Superior temporal gyrus (tissue), 1 donor: ENCODE measurements around the gene MC4R.
"Not testable (repeated sequence)": the region's sequence is repeated elsewhere in the genome, so short reads cannot be mapped to it uniquely, and the experiment has no call there.

Source experiments
- DNase-seq: peaks from one replicate; pipeline ENCODE4 v3.0.0-alpha.2; 2016; ENCODE audit errors: extremely low spot score

Gene MC4R

DNA sequence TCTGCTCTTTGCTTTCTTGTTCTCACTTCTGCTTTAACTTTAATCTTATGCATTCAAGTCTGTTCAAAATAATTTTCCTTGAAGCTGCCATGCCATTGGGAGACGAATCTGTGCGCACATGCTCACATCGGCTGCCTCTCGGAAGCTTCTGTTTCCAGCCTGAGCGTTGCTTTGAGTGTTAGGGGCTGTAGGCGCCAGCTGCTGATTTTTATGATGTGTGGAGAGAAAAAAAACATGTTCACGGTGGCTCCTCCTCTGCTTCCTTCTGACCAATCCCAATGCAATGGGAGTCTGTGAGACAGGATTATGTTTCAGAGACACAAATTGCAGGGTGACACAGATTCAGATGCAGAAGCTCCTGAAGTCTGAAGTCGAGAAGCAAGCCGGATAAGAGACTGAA lies at the start of gene MC4R:
MC4R (minus strand) TSS at position 180 of the 400 bp plus-strand sequence. CDS start 426 bp downstream, outside the sequence.
- DNase-seq = peak; percentile 68

DNA sequence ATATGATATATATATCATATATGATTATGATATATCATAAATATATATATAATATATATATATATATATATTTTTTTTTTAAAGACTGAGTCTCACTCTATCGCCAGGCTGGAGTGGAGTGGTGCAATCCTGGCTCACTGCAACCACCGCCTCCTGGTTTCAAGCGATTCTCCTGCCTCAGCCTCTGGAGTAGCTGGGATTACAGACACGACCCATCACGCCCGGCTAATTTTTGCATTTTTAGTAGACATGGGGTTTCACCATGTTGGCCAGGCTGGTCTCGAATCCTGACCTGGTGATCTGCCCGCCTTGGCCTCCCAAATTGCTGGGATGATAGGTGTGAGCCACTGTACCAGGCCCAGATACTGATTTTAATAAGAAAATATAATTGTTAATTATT lies 49.7 kb upstream of the MC4R start:
- not testable (repeated sequence) for DNase-seq

DNA sequence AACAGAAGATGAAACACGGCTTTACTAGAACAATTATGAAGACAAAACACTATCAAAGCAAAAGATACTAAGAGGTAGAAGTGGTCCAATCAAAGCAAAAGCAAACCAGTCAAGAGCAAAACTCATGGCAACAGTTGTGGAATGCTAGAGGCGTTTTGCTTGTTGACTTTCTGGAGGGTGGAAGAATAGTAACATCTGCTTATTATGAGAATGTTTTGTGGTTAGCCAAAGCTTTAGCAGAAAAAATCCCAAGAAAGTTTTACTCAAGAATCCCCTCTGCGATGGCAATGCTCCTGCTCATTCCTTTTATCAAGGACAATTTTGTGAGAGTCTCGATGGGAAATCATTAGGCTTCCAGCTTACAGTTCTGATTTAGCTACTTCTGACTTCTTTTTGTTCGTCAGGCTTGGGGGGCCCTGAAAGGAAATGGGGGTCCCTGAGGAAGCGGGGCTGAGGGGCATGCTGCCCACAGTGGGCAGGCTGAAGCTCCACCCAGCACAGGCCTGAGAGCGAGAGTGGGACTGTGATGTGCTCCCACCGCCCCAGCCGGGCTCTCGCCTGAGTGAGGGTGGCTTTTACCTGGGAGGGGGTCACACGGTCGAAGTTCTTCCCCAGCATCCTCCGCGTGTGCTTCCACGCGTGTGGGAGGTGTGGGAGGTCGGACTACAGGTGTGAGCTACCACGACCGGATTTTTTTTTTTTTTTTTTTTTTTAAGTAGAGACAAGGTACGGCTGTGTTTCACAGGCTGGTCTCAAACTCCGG lies 49.0 kb upstream of the MC4R start:
- DNase-seq = no peak

DNA sequence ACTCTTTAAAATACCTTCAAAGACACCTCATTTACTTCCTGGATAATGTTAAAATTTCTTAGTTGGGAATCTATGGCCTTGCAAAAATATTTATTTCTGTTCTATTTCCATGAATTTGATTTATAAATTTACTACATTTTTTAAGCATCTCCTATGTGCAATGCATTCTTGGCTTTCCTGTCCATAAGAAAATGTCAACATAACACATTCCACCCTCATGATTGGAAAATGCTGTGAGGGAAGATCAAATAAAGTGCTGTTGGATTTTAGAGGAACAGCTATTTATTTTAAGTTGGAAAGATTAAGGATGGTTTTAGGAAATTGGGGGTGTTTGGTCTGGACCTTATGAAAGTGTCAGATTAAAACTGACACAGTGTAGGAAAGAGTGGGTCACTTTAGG lies 45.4 kb upstream of the MC4R start:
- DNase-seq = no peak

DNA sequence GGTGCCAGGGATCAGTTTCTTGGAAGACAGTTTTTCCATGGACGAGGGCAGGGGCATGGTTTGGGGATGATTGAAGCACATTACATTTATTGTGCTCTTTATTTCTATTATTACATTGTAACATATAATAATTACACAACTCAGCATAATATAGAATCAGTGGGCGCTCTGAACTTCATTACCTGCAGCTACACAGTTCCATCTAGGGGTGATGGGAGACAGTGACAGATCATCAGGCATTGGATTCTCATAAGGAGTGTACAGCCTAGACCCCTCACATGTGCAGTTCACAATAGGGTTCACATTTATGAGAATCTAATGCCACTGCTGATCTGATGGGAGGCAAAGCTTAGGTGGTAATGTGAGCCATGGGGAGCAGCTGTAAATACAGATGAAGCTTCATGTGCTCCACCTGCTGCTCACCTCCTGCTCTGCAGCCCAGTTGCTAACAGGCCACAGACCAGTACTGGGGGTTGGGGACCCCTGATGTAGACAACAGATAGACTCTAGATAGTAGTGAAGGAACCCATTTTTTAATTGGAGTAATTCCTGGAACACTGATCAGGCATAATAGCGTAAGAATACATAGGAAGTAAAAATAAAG lies 41.5 kb upstream of the MC4R start:
- DNase-seq = no peak

DNA sequence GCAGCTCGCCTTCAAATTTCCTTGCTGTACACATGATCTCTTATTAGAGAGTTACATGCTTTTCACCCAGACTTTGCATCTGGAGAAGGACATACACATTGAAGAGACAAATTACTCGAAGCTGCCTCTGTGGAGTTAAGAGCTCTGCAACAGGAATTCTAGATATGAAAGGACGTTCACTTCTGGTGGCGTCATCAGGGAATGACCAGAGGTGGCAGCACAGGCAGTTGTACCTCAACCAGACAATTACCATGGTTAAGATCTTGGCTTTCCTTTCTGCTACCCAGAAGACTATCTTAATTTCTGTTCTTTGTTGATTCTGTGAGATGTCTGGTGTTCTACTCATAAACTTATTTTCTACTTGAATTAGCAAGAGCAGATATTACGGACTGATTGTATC lies 39.1 kb upstream of the MC4R start:
- no peak for DNase-seq

DNA sequence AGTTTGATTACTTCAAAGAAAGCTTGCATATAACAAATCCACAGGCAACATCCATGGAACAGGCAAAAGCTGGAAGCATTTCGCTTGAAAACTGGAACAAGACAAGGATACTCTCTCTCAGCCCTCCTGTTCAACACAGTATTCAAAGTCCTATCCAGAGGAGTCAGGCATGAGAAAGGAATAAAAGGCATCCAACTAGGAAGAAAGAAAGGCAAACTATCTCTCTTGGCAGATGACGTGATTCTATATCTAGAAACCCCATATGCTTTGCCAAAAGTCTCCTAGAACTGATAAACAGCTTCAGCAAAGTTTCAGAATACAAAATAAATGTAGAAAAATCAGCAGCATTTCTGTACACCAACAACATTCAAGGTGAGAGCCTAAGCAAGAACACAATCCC lies 34.1 kb upstream of the MC4R start:
- DNase-seq = peak; percentile 13

DNA sequence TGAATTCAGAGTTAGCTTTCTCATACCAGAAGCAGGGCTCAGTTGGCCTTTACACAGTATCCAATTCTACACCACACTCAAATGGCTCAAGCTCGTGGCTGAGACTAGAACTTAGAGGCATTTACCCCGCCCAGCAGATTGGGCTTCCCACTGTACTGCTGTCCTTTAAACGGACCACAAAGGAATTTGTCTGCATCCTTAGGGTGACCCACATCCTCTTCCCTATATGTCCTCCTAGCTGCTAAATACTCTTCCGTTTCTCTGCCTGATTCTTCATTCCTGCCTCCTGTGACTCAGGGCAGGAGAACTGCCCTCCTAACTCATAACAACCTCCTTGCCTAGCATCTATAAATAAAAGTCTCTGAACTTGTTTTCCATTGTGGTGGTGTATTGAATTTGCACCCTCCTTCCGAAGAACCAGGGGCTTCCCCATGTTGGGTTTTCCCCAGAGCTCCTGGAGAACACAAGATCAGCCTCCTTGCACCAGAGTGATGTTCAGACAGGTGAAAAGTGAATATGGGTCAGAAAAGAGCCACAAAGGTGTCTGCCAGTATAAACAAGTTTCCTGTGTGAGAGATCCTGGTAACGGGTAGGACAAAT lies 32.0 kb upstream of the MC4R start:
- no peak for DNase-seq

DNA sequence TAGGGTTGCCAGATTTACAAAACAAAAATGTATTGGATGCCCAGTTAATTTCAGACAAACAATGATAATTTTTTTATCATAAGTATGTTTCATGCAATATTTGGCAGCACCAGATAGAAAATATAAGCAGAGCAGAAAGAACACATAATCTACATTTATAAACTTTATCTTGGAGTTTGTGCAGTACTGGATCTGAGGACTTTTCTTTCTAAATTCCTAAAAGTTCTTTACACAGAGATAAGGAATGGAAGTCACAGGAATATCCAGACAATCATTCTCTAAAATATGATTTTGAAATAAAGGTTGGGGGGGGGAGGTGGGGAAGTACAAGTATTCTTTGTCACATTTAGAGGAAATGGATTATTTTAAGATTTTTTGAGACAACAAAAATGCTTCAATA lies 28.8 kb upstream of the MC4R start:
- DNase-seq = no peak

DNA sequence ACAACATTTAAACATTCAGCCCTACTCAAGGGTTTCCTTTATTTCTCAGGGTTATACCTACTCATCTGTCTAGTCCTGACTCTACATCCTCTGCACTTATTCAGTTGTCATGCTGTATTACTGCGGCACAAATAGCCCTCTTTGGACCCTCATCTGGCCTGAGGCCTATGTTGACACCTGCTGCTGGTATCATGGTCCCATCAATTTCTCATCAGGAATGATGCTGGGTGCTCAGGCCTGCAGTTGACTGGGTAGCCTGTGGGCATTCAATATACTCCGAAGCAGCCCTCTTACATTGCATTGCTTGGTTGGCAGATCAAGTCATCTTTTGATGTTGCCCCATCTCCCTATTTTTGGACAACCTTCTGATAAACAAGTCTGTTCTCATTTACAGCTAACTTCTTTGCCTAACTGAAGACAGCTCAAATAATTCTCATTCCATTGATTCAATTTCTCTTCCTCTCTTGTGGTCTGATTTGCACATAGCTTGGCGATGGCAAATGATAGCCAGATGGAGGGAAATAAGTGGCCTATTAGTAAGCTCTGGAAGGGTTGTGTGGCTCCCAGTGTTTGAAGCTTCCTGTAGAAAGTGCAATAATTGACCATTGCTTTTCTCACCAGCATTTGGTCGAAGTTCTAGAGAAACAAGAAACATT lies 19.1 kb upstream of the MC4R start:
- no peak for DNase-seq

DNA sequence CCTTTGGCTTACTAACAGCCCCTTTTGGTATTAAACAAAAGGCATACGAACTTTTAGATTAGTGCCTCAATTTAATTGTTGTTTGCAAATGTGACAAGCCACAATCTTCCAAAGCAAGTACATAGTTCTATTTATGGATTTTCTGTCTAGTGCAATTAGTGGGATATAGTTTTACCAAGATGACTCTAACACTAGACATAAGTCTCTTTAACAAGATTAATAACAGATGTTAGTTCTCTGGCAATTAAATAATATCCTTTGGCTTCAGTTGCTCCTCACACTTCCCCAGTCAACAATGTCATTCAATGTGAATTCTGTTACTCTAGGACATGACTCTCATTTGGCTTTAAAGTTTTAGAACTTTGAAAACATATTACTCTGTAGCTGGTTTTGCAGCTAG lies 16.7 kb upstream of the MC4R start:
- DNase-seq = no peak

DNA sequence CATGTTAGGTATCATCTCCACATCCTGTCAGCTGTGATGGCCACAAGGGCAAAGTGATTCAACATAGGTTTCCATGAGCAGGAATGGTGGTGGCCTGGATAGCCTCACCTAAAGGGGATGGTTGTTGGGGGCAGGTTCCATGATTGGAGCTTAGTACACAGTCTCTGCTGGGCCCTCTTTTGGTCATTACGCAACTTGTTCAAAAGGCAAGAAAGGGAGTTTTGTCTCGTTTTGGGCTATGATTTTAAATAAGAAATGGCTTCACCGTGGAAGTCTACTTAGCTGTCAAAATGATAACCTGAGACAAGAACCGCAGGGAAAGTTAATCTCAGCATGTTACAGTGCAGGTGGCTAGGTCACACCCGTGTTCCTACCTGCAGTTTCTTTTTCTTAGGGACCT lies 13.1 kb upstream of the MC4R start:
- DNase-seq = no peak

DNA sequence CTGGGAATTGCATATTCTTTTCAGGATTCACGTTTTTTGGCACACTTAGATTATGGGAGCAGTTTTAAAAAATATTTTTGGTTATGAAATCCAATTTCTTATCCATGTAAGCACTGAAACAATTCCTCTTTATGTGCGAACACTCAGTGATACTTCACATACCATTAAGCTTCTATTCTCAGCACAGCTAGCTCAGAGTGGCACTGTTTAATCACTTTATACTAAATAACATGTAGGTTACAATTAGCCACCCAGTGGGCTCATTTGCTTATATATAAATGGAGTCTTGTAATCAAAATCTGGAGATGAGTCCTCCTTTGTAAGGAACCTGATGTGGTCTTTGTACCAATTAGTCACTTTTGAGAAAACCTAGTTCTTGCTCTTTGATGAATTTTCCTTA lies 11.3 kb upstream of the MC4R start:
- DNase-seq = no peak

DNA sequence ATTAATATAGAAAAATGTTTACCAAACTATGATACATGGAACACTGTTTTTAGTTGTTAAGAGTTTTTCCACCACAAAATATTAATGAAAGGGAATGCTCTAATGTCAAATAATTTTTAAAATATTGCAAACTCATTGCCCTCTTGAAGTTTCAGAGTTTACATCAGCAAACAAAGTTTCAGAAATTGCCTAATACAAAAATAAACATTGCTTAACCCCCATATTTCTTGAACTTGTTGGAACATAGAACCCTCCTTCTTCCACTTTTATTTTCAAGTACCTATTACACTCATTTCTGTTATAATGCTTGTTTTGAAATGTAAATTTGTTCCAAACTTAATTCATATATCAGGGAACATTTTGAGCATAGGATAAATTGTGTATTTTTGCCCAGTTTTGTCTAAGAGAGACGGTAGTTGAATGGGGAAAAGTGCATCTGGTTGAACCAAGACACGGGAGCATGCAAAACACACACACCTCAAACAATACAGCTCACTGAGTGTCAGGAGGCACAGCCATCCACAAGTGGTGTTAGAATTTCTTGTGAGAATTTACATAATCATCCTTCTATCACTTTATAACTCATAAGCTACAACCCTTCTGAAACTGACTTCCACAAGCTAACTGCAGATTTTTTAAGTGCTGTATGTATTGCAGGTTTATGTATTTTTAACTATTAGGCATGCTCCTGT lies 5.3 kb upstream of the MC4R start:
- DNase-seq = no peak

DNA sequence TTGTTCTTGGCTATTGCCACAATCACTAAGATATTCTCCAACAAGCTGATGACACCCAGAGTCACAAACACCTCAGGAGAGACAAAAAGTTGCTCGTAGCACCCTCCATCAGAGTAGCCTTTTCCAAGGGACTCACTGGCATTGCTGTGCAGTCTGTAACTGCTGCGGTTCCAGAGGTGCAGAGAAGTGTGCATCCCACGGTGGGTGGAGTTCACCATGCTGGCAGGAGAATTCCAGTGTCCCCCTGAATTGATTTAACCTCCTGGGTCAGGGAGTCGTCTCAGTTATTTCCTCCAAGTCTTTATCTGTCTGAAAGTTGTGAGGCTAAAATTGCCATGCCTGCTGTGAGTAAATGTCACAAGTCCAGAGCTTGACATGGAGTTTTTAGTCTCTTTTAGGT lies 443 bp downstream of the MC4R start:
- DNase-seq = no peak

DNA sequence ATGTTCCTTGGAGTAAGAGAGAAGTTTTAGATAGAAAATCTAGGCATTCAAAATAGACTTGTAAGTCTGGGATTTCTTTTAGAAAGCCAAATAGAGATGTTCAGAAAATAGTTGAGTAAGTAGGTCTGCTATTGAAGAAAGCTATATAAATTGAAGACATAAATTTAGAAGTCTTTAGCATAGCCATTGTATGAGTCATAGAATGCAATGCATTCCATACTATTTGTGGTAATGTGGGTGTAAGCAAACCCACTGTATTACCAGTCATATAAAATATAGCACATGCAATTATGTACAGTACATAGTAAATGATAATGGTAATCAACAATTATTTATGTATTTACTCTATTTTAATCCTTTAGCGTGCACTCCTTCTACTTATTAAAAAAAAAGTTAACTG lies 14.1 kb downstream of the MC4R start:
- no peak for DNase-seq

DNA sequence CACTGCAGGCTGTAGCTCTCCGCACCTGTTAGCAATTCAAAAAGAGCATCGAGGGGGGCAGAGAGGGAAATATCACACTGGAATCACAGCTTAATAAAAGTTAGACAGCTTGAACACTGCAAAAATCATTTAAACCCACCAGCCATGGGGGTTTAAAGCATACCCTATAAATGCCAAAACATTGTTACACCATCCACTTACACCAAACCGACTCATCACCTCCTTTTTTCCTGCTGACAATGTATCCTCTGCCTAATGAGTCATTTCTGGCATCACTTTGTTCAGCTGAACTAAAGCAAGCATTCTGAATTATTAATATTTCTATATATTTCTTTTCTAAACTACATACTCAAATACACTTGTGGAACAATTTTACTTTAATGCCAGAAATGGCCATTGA lies 21.6 kb downstream of the MC4R start:
- no peak for DNase-seq

DNA sequence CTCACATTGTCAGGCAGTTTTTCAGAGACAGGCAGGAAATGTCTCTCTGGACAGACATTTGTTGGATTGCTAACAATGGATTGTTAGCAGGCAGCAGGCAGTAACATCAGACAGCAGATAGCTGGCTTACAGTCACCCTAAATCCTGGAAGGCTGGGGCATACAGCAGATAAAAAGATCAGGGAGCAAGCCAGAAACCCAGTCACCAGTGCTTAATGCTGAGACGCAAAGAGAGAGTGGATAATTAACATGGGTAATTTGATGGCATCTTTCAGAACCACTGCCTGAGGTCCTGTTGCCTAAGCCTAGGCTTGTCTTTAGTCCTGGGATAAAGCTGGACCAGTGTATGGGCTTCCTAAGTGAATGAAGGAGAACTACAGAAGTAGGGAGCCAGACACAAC lies 22.4 kb downstream of the MC4R start:
- no peak for DNase-seq

DNA sequence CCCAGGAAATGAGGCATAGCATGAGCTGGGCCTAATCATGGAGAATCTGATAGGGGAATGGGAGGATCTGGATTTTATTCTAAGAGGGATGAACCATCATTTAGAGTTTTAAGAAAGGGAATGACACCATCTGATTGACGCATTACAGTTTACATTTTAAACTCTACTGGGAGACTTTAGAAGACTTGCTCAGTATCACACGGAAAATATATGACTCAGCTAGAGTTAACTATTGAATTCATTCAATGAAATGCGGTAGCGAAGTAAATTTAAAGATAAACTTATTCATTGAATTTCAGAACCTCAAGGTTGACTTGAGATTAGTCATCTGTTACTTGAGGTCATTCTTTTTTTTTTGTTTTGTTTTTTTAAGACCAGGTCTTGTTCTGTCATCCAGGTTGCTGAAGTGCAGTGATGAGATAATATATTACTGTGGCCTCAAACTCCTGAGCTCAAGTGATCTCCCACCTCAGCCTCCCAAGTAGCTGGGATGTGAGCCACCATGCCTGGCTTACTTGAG lies 25.0 kb downstream of the MC4R start:
- no peak for DNase-seq

DNA sequence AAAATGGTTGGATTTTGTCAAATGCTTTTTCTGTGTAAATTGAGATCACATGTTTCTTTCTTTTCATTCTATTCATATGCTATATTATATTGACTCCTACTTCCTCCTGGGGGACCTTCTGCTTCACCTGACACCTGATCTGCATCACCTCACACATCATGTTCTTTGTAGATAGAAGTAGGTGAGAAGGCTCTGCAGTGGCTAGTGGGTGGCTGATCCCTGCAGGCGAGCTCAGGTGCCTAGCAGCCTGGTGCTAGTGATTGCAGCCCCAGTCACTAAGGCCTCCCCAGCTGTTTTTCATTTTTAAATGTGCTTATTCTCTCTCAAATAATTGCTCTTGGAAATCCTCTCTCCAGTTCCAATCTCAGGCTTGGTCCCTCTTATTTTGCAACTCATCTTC lies 33.6 kb downstream of the MC4R start:
- DNase-seq = no peak

DNA sequence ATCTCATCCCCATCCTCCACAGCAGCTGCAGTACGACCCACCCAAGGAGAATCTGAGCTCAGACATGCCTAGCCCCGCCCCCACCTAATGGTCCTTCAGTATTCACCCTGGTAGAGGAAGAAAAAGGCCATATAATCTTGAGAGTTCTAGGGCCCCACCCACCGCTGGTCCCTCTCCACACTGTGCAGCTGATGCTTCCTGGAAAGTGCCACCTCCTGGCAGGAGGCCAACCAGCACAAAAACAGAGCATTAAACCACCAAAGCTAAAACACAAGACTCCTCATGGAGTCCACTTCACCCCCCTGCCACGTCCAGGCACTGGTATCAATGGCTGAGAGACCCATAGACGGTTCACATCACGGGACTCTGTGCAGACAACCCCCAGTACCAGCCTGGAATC lies 40.7 kb downstream of the MC4R start:
- no peak for DNase-seq

DNA sequence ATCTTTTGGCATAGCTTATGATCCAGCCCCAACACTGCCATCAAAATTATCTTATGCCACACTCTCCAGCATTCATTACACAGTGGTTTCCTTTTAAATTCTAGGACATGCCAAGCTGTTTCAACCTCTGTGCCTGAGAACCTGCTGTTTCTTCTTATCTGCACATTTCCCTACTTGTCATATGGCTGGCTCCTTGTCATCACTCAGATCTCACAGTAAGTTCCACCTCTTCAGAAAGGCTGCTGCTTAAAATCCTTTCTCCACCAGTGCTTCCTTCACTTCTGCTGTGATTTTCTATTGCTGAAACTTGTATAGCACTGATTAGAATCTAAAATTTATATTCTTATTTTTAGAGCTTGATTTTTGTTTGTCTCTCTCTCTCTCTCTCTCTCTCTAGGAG lies 43.4 kb downstream of the MC4R start:
- DNase-seq = peak; percentile 14
